Posterior vena cava (tissue), 2 donors: ENCODE measurements around the gene SOX6. TPM values are rescaled to one million over a fixed set of nuclear protein-coding genes. Genes with fewer than 3 reads are reported as not detected.
"Not testable (repeated sequence)": the region's sequence is repeated elsewhere in the genome, so short reads cannot be mapped to it uniquely, and the experiment has no call there.

Source experiments
- DNase-seq: peaks from one replicate; pipeline ENCODE4 v3.0.0-alpha.2; 2020; ENCODE audit warnings: low spot score
- intact Hi-C, 2 donors: fragments of 100-400 bp; cut with DNase I; formaldehyde crosslinking; loops; one replicate each; pipeline versions ENCODE4 v1.14.1 to v1.14.2; 2022 to 2023
- total RNA-seq, 2 donors: library from RNA; stranded (reverse); fragmentation: NEBNext Ultra II Directional; extraction: Animal tissue kit (Norgen Biotek cat#: 25700); gene quantifications; one replicate each; pipeline ENCODE4 v1.2.1, GENCODE V29; 2021
- donor health status: DM: yes; HTN: yes; CAD: no.
- donor health status: DM: yes; HTN: yes; CAD: no.

Gene SOX6
- total RNA-seq, 2 donors from 2014 or later = 8.1 to 11.0 TPM

- intact Hi-C loops = no loop called here
- DNase-seq = no peak
Measured at GRCh38 chr11:16087886-16088285, 268.5 kb downstream of the SOX6 start.

GRCh38 chr11:16086229-16086819 is 270.0 kb downstream of the SOX6 start:
- intact Hi-C loops = no loop called here
- no peak for DNase-seq

DNA sequence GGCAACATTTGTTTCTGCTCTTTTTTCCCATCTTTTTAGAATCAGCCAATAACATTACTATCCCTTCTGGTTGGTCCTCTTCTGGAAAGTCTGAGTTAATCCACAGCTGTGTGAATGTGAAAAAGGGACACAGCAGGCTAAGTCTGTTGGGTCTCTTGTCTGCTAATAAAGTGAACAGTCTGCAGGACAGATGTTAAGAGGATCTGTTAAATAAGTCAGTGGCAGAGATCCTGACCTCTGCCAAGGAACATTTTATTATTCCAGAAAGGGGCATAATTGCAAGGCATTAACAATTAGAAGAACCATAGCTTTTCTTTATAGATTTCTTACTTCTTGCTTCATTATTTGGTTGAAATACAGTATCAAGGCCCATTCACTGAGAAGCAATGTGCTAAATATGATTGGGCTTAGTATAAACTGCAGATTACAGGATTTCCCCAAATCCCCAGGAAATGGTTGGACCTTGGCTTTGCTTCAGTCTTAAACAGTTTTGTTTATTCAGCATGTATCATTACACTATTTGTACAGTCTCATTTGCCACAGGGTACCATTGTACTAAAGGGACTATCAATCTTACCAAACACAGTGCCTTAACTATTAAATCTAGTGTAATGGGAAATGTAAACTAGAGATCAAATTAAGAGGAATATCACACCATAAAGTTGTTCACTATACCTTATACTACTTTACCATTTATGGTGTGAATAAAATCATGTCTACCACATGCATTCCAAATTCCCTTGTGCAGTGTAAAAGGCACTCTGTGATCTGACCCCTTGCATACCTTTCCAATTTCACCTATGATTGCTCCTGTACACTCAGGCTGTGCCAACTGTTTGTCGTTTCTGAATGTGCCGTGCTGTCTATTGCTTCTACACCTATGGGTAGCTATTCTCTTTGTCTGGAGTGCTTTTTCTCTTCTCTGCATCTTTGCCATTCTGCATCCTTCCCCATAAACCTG is 274.0 kb downstream of the SOX6 start:
- intact Hi-C loops = no loop called here
- DNase-seq = no peak

DNA sequence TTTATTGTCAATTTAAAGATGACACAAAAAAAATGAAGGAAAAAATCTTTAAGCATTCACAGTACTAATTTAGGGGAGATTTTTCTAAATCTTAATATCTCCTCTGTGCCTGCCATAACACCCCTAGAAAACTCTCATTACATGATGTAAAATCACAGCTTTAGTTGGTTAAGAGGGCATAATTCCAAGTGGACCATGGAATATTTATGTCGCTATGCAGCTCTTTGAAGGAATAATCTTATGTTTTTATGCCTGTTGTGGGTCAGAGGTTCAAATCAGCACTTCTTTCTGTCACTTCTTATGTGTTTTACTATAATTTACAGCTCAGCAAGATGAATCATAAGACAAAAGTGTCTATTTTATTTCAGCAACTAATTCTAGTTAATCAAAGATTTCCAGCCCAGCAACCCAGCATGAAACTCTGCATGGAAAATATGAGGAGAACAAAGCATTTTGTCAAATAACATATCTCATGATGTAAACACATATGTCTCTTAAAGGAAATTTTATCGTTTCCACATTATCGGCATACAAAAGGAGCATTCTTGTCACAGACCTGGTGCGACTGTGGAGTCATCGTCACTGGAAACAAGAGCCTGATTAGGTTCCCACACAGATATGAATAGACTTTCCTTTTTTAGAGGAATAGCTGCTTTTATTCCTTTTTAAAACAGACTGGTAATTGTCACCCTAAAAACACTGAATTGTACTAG is 274.8 kb downstream of the SOX6 start:
- intact Hi-C loops = no loop called here
- no peak for DNase-seq

DNA sequence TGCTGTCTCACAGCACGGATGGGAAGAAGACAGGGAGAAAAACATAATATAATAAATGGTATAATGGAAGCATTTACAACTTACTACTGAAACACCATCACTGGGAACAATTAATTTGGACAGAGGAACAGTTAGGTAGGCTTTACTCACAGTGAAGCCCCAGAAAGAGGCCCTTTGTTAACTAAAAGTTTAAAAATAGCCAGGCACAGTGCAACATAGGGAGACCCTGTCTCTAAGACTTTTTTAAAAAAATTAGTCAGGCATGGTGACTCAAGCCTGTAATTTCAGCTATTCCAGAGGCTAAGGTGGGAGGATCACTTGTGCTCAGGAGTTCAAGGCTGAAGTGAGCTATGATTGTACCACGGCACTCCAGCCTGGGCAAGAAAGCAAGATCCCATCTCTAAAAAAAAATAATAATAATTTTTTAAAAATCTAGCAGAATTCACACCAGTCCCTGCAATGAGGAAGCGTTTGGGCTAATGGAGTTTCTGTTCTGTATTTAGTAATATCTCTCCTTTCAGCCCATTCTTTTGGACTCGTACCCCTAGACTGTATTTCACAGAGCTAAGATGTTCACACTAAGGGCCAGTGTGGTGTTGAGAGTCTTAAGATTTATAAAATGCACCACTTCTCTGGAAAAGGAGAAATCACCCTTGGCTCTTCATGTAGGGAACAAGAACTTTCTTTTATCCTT is 275.5 kb downstream of the SOX6 start:
- intact Hi-C loops = no loop called here
- DNase-seq = no peak

GRCh38 chr11:16078936-16079335 is 277.4 kb downstream of the SOX6 start:
- no peak for DNase-seq
- intact Hi-C loops = no loop called here

DNA sequence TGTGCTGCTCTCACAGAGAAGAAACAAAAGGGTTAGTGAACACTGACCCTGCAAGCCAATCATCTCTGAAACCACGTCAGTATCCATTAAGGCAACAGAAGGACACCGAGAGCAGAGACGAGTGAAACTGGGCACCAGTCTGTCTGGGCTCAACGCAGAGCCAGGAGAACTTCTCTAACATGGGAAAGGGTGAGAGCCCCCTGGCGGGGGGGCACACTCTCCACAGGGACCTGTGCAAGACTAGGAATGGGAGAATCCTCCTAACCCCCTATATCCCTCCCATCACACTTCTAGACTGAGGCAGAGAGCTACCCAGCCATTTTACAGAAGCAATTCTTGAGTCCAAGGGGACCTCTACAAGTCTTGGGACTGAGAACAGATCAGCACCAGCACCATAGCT is 285.8 kb downstream of the SOX6 start:
- no peak for DNase-seq
- intact Hi-C loops = no loop called here

GRCh38 chr11:16067268-16067667 is 289.1 kb downstream of the SOX6 start:
- intact Hi-C loops, DNase-seq: not testable (repeated sequence)

- intact Hi-C loops = no loop called here
- DNase-seq = no peak
Measured at GRCh38 chr11:16059332-16059731, 297.0 kb downstream of the SOX6 start.

- DNase-seq = no peak
- intact Hi-C loops = no loop called here
Measured at GRCh38 chr11:16058671-16059070, 297.7 kb downstream of the SOX6 start.

- no peak for DNase-seq
- intact Hi-C loops = no loop called here
Measured at GRCh38 chr11:16052750-16053149, 303.6 kb downstream of the SOX6 start.

DNA sequence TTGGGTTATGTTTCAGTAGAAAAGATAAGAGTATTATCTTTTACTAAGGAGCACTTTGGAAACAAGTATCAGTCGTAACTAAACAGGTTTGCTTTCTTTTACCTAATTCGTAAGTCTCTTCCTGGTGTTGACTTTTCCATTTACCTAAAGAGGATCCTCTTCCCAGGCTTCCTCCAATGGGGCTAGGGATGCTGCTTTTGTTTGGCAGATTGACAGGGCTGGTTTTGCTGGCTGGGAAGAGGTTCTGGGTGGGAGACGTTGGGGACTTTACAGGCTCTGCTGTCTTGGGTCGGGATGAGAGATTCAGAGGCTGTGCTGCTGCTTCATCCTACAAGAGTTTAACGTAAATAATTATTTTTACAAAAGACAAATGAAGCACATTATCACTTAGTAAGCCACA is 306.7 kb downstream of the SOX6 start:
- DNase-seq = no peak
- intact Hi-C loops = no loop called here

- DNase-seq = no peak
- intact Hi-C loops = no loop called here
Measured at GRCh38 chr11:16047073-16047472, 309.3 kb downstream of the SOX6 start.

DNA sequence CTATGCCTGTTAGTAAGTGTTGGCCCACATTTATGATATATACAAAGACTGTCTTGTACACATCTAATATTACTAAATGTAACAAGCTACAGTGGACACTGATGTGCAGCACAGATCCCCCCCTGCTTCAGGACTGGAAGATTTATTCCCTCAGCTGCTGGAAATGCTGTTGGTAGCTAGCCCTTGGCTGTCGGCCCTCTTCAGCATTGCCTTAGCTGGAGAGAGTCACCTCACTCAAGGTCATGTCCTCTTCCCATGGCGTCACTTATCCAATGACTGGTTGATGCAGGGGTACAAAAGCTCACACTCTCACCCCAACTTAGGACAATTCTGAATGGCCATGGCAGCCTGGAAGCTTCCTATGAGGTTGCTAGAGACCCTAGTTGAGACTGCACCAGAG is 312.7 kb downstream of the SOX6 start:
- no peak for DNase-seq
- intact Hi-C loops = no loop called here

- no peak for DNase-seq
- intact Hi-C loops = no loop called here
Measured at GRCh38 chr11:16041207-16041606, 315.1 kb downstream of the SOX6 start.

GRCh38 chr11:16040151-16040550 is 316.2 kb downstream of the SOX6 start:
- intact Hi-C loops = no loop called here
- no peak for DNase-seq

GRCh38 chr11:16037179-16037578 is 319.2 kb downstream of the SOX6 start:
- intact Hi-C loops = no loop called here
- DNase-seq = no peak

DNA sequence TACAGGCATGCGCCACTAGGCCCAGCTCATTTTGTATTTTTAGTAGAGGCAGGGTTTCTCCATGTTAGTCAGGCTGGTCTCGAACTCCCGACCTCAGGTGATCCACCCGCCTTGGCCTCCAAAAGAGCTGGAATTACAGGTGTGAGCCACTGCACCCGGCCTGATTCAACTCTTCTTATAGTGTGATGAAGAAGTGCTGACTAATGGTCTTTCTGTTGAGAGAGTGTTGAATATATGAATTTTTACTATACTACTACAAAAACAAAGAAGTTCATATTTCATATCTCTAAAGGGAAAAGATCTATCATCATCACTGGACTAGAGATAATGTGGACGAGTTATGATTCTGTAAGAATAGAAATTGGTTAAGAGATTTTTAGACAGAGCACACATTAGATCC is 320.1 kb downstream of the SOX6 start:
- intact Hi-C loops = no loop called here
- no peak for DNase-seq

DNA sequence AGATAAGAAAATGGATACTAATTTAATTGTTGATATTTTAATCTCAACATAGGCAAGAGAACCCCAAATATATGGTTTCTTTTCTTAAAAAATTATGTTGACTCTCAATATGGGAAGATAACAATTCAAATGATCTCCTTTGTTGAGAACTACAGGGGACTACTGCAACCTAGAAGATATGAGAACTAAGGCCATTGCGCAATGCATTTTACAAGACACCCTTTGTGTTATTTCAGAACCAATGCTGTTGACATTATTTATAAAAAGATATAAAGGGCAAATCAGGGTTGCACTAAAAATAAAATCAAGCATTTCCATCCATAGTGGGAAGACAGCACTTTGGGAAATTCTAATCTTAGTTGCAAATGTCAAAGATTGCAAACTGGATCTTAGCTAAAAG is 322.3 kb downstream of the SOX6 start:
- intact Hi-C loops = no loop called here
- DNase-seq = no peak

- intact Hi-C loops = no loop called here
- no peak for DNase-seq
Measured at GRCh38 chr11:16032974-16033373, 323.4 kb downstream of the SOX6 start.
